Gastrocnemius medialis (tissue), 4 donors: ENCODE results near the gene RCSD1. TPM values are rescaled to one million over a fixed set of nuclear protein-coding genes. Genes with fewer than 3 reads are reported as not detected.
A peak's percentile ranks its signal among the peaks of the same experiment; 100 is the strongest.

Experiments used
- ATAC-seq, 2 donors: fragments of 150-250 bp; one replicate each; pipeline ENCODE4 v1.9.1; 2016
- DNase-seq, 2 donors: peaks; one replicate each; pipeline ENCODE4 v3.0.0-alpha.2; 2019
- H3K27ac ChIP-seq, 4 donors: fragments of 200-600 bp; sonication (generic); 1 replicate in 1 of 4; 2 replicates in 3 of 4; pipeline ENCODE4 v1.5.1; 2016 to 2018; ENCODE audit warnings: mild to moderate bottlenecking in 2 of 4, moderate library complexity in 1 of 4
- H3K27me3 ChIP-seq, 3 donors: fragments of 200-600 bp; sonication (generic) in 2 of 3; 1 replicate in 1 of 3; 2 replicates in 2 of 3; pipeline versions ENCODE4 v1.5.1 to v1.6.0; 2016 to 2019; ENCODE audit warnings: mild to moderate bottlenecking in 1 of 3, moderate library complexity in 1 of 3
- H3K36me3 ChIP-seq, 2 donors: fragments of 200-600 bp; sonication (generic) in 1 of 2; one replicate each; pipeline ENCODE4 v1.5.1; 2017 to 2018
- H3K4me1 ChIP-seq, 2 donors: fragments of 200-600 bp; sonication (generic) in 1 of 2; one replicate each; pipeline ENCODE4 v1.5.1; 2016 to 2017; ENCODE audit warnings: mild to moderate bottlenecking in 2 of 2
- H3K4me3 ChIP-seq, 4 donors: fragments of 200-600 bp; sonication (generic) in 3 of 4; 1 replicate in 1 of 4; 2 replicates in 3 of 4; pipeline ENCODE4 v1.5.1; 2016 to 2019; ENCODE audit warnings: mild to moderate bottlenecking in 2 of 4
- H3K9me3 ChIP-seq, 3 donors: fragments of 200-600 bp; sonication (generic) in 2 of 3; 1 replicate in 1 of 3; 2 replicates in 2 of 3; pipeline ENCODE4 v1.5.1; 2016 to 2019
- CTCF ChIP-seq, 5 experiments: fragments of 450-650 bp in 3 of 5; fragments of 200-600 bp in 2 of 5; sonication (generic) in 2 of 5; IDR thresholded peaks in 4 of 5; conservative IDR thresholded peaks in 1 of 5; 1 replicate in 4 of 5; 2 replicates in 1 of 5; pipeline ENCODE4 v1.5.1; 2016 to 2019; ENCODE audit warnings: antibody characterized with exemption in 5 of 5, mild to moderate bottlenecking in 3 of 5, moderate library complexity in 3 of 5
- POLR2A ChIP-seq, 2 donors: fragments of 450-650 bp; IDR thresholded peaks; one replicate each; pipeline ENCODE4 v1.6.1; 2017; ENCODE audit warnings: antibody characterized with exemption in 2 of 2, mild to moderate bottlenecking in 2 of 2, moderate library complexity in 2 of 2
- in situ Hi-C, 4 donors: fragments of 200-750 bp; cut with MboI; loops; one replicate each; pipeline versions ENCODE4 v1.15.0 to v1.8.0; 2017; ENCODE audit warnings: low sequenced_read_pairs in 4 of 4
- intact Hi-C: fragments of 100-400 bp; cut with DNase I; formaldehyde crosslinking; loops from one replicate; pipeline ENCODE4 v1.15.1; 2023; ENCODE audit warnings: low total_unique reads
- total RNA-seq, 4 donors: library from RNA; depleted of rRNA; stranded (reverse); fragments of >200 nt; gene quantifications; one replicate each; pipeline versions ENCODE4 v1.1.0 to v1.2.3, GENCODE V29; 2016

Gene RCSD1
- total RNA-seq, 4 donors from 2014 or later: 6.0 to 14.8 (median 7.5) TPM

- Histone ChIP-seq H3K4me3 (no peak overlapping the region), H3K4me1 (peaks cover 70 to 80% of the 10 kb centered on the region in 2 donors), H3K27me3 (no peaks in the 10 kb centered on the region), H3K36me3 (no peaks in the 10 kb centered on the region), H3K9me3 (no peaks in the 10 kb centered on the region), H3K27ac (peak overlapping the region; percentile 82 to 87 (median 86))
- DNase-seq (no peak), ATAC-seq (no peak)
- in situ Hi-C loops: no loop called here
- TF ChIP-seq POLR2A (IDR thresholded peaks at IDR 0.05): no peak
- no peak for TF ChIP-seq CTCF (IDR thresholded peaks at IDR 0.05 in 4 of 5, conservative IDR thresholded peaks at IDR 0.05 in 1 of 5)
- intact Hi-C loops: no loop called here
These were observed 29.4 kb downstream of the RCSD1 start for GRCh38 chr1:167659450-167659849.

- intact Hi-C loops: no loop called here
- Histone ChIP-seq H3K36me3 (no peaks in the 10 kb centered on the region), H3K9me3 (no peaks in the 10 kb centered on the region), H3K27me3 (no peaks in the 10 kb centered on the region), H3K27ac (peak overlapping the region; percentile 82 to 87 (median 86)), H3K4me1 (peaks cover 72 to 80% of the 10 kb centered on the region in 2 donors), H3K4me3 (no peak overlapping the region)
- DNase-seq (no peak), ATAC-seq (no peak)
- TF ChIP-seq CTCF (IDR thresholded peaks at IDR 0.05 in 4 of 5, conservative IDR thresholded peaks at IDR 0.05 in 1 of 5): no peak
- no peak for TF ChIP-seq POLR2A (IDR thresholded peaks at IDR 0.05)
- in situ Hi-C loops: no loop called here
These were observed 29.8 kb downstream of the RCSD1 start for GRCh38 chr1:167659881-167660280.

GRCh38 chr1:167661527-167662426 lies 31.7 kb downstream of the RCSD1 start:
- Histone ChIP-seq H3K4me1 (peaks cover 80 to 89% of the 10 kb centered on the region in 2 donors), H3K27me3 (no peaks in the 10 kb centered on the region), H3K36me3 (no peaks in the 10 kb centered on the region), H3K9me3 (no peaks in the 10 kb centered on the region), H3K4me3 (no peak overlapping the region), H3K27ac (peak overlapping the region; percentile 82 to 87 (median 86))
- ATAC-seq (peak in 1 of 2 donors; percentile 24), DNase-seq (no peak)
- intact Hi-C loops: no loop called here
- in situ Hi-C loops: no loop called here
- TF ChIP-seq POLR2A (IDR thresholded peaks at IDR 0.05): no peak
- TF ChIP-seq CTCF (IDR thresholded peaks at IDR 0.05 in 4 of 5, conservative IDR thresholded peaks at IDR 0.05 in 1 of 5): no peak

- H3K36me3 ChIP-seq: no peaks in the 10 kb centered on the region
- peak overlapping the region; percentile 82 to 87 (median 86) for H3K27ac ChIP-seq
- in situ Hi-C loops (no loop called here), intact Hi-C loops (no loop called here)
- ATAC-seq: peak; percentile 80 to 82
- TF ChIP-seq CTCF (IDR thresholded peaks at IDR 0.05 in 4 of 5, conservative IDR thresholded peaks at IDR 0.05 in 1 of 5) (no peak), POLR2A (IDR thresholded peaks at IDR 0.05) (no peak)
- peak; percentile 46 to 80 for DNase-seq
- no peaks in the 10 kb centered on the region for H3K9me3 ChIP-seq
- H3K4me1 ChIP-seq: peaks cover 90 to 91% of the 10 kb centered on the region in 2 donors
- H3K4me3 ChIP-seq: no peak overlapping the region
- no peaks in the 10 kb centered on the region for H3K27me3 ChIP-seq
These were observed 33.2 kb downstream of the RCSD1 start for GRCh38 chr1:167663002-167663772.
